ENCODE measurements around the gene CARMIL3. TPM values are rescaled to one million over a fixed set of nuclear protein-coding genes. Genes with fewer than 3 reads are reported as not detected.

CARMIL3 gene
- total RNA-seq, 1 donor from 2014 or later = 0.34 TPM

GRCh38 chr14:24059841-24060388 lies 8.1 kb downstream of the CARMIL3 start:
- H3K4me3 ChIP-seq (ENCODE audit: insufficient read depth, low read depth, low read length) = no peak overlapping the region
- no peaks in the 10 kb centered on the region for H3K4me1 Mint-ChIP-seq (ENCODE audit: low read depth, unreplicated experiment)
- no peak overlapping the region for H3K27ac Mint-ChIP-seq (ENCODE audit: unreplicated experiment)

GRCh38 chr14:24060443-24060842 lies 8.6 kb downstream of the CARMIL3 start:
- no peaks in the 10 kb centered on the region for H3K36me3 ChIP-seq (ENCODE audit: insufficient read depth, low read length)
- FAIRE-seq = no peak
- no peak overlapping the region for H2AFZ ChIP-seq (ENCODE audit: low read depth, low read length)
- H3K9ac ChIP-seq (ENCODE audit: low read length) = no peak overlapping the region
- H3K4me3 ChIP-seq (ENCODE audit: insufficient read depth, low read depth, low read length) = no peak overlapping the region
- no peaks in the 10 kb centered on the region for H3K79me2 ChIP-seq (ENCODE audit: insufficient read depth, low read length)
- peaks cover 62% of the 10 kb centered on the region for H3K27me3 Mint-ChIP-seq (ENCODE audit: low read depth, unreplicated experiment)
- H3K4me2 ChIP-seq (ENCODE audit: low read length) = no peak overlapping the region
- DNase-seq (ENCODE audit: low read depth) = no peak
- no peaks in the 10 kb centered on the region for H3K4me1 Mint-ChIP-seq (ENCODE audit: low read depth, unreplicated experiment)
- no peaks in the 10 kb centered on the region for H3K36me3 Mint-ChIP-seq (ENCODE audit: low read depth, unreplicated experiment)
- no peaks in the 10 kb centered on the region for H3K9me3 ChIP-seq (ENCODE audit: insufficient read depth, low read depth, low read length)
- H3K9me3 Mint-ChIP-seq (ENCODE audit: unreplicated experiment) = no peaks in the 10 kb centered on the region
- H3K27me3 ChIP-seq (ENCODE audit: insufficient read depth, low read length) = peaks cover 3% of the 10 kb centered on the region
- H3K4me1 ChIP-seq (ENCODE audit: insufficient read depth, low read length) = no peaks in the 10 kb centered on the region
- no peaks in the 10 kb centered on the region for H4K20me1 ChIP-seq (ENCODE audit: insufficient read depth, low read length)
- no peak overlapping the region for H3K27ac ChIP-seq (ENCODE audit: low read depth, low read length)
- no peak overlapping the region for H3K4me3 Mint-ChIP-seq (ENCODE audit: unreplicated experiment)
- H3K27ac Mint-ChIP-seq (ENCODE audit: unreplicated experiment) = no peak overlapping the region
- TF ChIP-seq EZH2 (IDR thresholded peaks at IDR 0.05; ENCODE audit: insufficient read depth, low read length) (no peak), CTCF (IDR thresholded peaks at IDR 0.05; ENCODE audit: insufficient read depth, low read depth, low read length) (no peak)

More at GRCh38 chr14:24059841-24060388, 8.1 kb downstream of the CARMIL3 start:
- Histone ChIP-seq H3K9ac (ENCODE audit: low read length) (no peak overlapping the region), H2AFZ (ENCODE audit: low read depth, low read length) (no peak overlapping the region), H3K4me2 (ENCODE audit: low read length) (no peak overlapping the region), H3K9me3 (ENCODE audit: insufficient read depth, low read depth, low read length) (no peaks in the 10 kb centered on the region), H4K20me1 (ENCODE audit: insufficient read depth, low read length) (no peaks in the 10 kb centered on the region), H3K27me3 (ENCODE audit: insufficient read depth, low read length) (peaks cover 3% of the 10 kb centered on the region), H3K79me2 (ENCODE audit: insufficient read depth, low read length) (no peaks in the 10 kb centered on the region), H3K27ac (ENCODE audit: low read depth, low read length) (no peak overlapping the region), H3K4me1 (ENCODE audit: insufficient read depth, low read length) (no peaks in the 10 kb centered on the region), H3K36me3 (ENCODE audit: insufficient read depth, low read length) (no peaks in the 10 kb centered on the region)
- H3K4me3 Mint-ChIP-seq (ENCODE audit: unreplicated experiment) = no peak overlapping the region
- no peak for DNase-seq (ENCODE audit: low read depth)
- H3K9me3 Mint-ChIP-seq (ENCODE audit: unreplicated experiment) = no peaks in the 10 kb centered on the region
- FAIRE-seq = no peak
- H3K36me3 Mint-ChIP-seq (ENCODE audit: low read depth, unreplicated experiment) = no peaks in the 10 kb centered on the region
- TF ChIP-seq EZH2 (IDR thresholded peaks at IDR 0.05; ENCODE audit: insufficient read depth, low read length) = no peak
- TF ChIP-seq CTCF (IDR thresholded peaks at IDR 0.05; ENCODE audit: insufficient read depth, low read depth, low read length) = no peak
- H3K27me3 Mint-ChIP-seq (ENCODE audit: low read depth, unreplicated experiment) = peaks cover 65% of the 10 kb centered on the region

Measured in astrocyte (in vitro differentiated cells and primary cell).